Ovary (tissue), 3 donors: ENCODE results near the gene TCAF2.
"Not testable (repeated sequence)": the region's sequence is repeated elsewhere in the genome, so short reads cannot be mapped to it uniquely, and the experiment has no call there.

ENCODE experiments used
- CTCF ChIP-seq, 3 donors: fragments of 450-650 bp in 2 of 3; fragments of 200-600 bp in 1 of 3; IDR thresholded peaks; one replicate each; pipeline versions ENCODE4 v1.5.1 to v1.8.0; 2016 to 2022; ENCODE audit warnings: antibody characterized with exemption in 3 of 3, mild to moderate bottlenecking in 1 of 3
- EP300 ChIP-seq: sonication (generic); formaldehyde crosslinking; IDR thresholded peaks from one replicate; pipeline ENCODE4 v1.6.1; 2017; ENCODE audit warnings: antibody characterized with exemption
- donor health status: DM: no; HTN: no; CAD: no.

GRCh38 chr7:143621175-143621574, 401 bp downstream of the TCAF2 start:
- TF ChIP-seq CTCF (IDR thresholded peaks at IDR 0.05); EP300: not testable (repeated sequence)
